HCT116 (cell line): ENCODE measurements around the gene ASCC2.
"Not testable (repeated sequence)": the region's sequence is repeated elsewhere in the genome, so short reads cannot be mapped to it uniquely, and the experiment has no call there.

Source experiments
- ELF1 ChIP-seq: IDR thresholded peaks from 2 replicates; pipeline ENCODE4 v1.6.1; 2012; ENCODE audit warnings: low read depth, borderline replicate concordance
- EZH2 ChIP-seq: fragments of 200-600 bp; sonication (generic); IDR thresholded peaks from 2 replicates; pipeline ENCODE4 v1.6.1; 2017; ENCODE audit warnings: antibody characterized with exemption, mixed run types
- EZH2phosphoT487 ChIP-seq: fragments of 200-600 bp; IDR thresholded peaks from 2 replicates; pipeline ENCODE4 v1.6.1; 2018; ENCODE audit warnings: antibody characterized with exemption, borderline replicate concordance
- POLR2A ChIP-seq: IDR thresholded peaks from 2 replicates; pipeline ENCODE4 v1.7.0; 2011; ENCODE audit warnings: borderline replicate concordance; ENCODE audit not compliant: insufficient read depth, insufficient read length; ENCODE audit errors: extremely low read depth
- ZFX ChIP-seq: fragments of 450-650 bp; IDR thresholded peaks from 2 replicates; pipeline ENCODE4 v1.6.1; 2017
- TF ChIP-seq, protein P1 (sequence below), 3 experiments: fragments of 200-600 bp in 1 of 3; sonication (generic) in 1 of 3; IDR thresholded peaks in 2 of 3; conservative IDR thresholded peaks in 1 of 3; 2 replicates each; pipeline ENCODE4 v1.5.1; 2012 to 2017; ENCODE audit warnings: low read depth in 2 of 3, low read length in 2 of 3, antibody characterized with exemption in 1 of 3, borderline replicate concordance in 1 of 3, control low read depth in 1 of 3, mild to moderate bottlenecking in 1 of 3, mixed read lengths in 1 of 3, mixed run types in 1 of 3, moderate library complexity in 1 of 3; ENCODE audit not compliant: insufficient read depth in 1 of 3
- TF ChIP-seq, protein P2 (sequence below): IDR thresholded peaks from 2 replicates; pipeline ENCODE4 v1.6.1; 2012; ENCODE audit warnings: low read depth

DNA sequence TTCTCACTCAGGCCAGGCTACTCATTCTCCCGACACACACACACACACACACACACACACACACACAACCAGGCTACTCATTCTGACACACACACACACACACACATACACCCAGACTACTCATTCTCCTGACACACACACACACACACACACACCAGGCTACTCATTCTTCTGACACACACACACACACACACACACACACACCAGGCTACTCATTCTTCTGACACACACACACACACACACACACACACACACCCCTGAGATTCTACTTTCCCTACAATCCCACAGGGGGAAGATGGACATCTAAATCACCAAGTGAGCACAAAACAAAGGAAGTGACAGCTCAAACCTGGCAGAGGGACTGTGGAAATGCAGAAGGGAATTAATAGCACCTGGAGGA, 10.3 kb downstream of the ASCC2 start:
- TF ChIP-seq, protein P1, sequence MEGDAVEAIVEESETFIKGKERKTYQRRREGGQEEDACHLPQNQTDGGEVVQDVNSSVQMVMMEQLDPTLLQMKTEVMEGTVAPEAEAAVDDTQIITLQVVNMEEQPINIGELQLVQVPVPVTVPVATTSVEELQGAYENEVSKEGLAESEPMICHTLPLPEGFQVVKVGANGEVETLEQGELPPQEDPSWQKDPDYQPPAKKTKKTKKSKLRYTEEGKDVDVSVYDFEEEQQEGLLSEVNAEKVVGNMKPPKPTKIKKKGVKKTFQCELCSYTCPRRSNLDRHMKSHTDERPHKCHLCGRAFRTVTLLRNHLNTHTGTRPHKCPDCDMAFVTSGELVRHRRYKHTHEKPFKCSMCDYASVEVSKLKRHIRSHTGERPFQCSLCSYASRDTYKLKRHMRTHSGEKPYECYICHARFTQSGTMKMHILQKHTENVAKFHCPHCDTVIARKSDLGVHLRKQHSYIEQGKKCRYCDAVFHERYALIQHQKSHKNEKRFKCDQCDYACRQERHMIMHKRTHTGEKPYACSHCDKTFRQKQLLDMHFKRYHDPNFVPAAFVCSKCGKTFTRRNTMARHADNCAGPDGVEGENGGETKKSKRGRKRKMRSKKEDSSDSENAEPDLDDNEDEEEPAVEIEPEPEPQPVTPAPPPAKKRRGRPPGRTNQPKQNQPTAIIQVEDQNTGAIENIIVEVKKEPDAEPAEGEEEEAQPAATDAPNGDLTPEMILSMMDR (IDR thresholded peaks at IDR 0.05 in 2 of 3, conservative IDR thresholded peaks at IDR 0.05 in 1 of 3; ENCODE audit: borderline replicate concordance in 1 of 3, insufficient read depth in 1 of 3, low read depth in 2 of 3, low read length in 2 of 3) = not testable (repeated sequence)
- not testable (repeated sequence) for TF ChIP-seq EZH2, EZH2phosphoT487, POLR2A, ELF1, ZFX
- TF ChIP-seq, protein P2, sequence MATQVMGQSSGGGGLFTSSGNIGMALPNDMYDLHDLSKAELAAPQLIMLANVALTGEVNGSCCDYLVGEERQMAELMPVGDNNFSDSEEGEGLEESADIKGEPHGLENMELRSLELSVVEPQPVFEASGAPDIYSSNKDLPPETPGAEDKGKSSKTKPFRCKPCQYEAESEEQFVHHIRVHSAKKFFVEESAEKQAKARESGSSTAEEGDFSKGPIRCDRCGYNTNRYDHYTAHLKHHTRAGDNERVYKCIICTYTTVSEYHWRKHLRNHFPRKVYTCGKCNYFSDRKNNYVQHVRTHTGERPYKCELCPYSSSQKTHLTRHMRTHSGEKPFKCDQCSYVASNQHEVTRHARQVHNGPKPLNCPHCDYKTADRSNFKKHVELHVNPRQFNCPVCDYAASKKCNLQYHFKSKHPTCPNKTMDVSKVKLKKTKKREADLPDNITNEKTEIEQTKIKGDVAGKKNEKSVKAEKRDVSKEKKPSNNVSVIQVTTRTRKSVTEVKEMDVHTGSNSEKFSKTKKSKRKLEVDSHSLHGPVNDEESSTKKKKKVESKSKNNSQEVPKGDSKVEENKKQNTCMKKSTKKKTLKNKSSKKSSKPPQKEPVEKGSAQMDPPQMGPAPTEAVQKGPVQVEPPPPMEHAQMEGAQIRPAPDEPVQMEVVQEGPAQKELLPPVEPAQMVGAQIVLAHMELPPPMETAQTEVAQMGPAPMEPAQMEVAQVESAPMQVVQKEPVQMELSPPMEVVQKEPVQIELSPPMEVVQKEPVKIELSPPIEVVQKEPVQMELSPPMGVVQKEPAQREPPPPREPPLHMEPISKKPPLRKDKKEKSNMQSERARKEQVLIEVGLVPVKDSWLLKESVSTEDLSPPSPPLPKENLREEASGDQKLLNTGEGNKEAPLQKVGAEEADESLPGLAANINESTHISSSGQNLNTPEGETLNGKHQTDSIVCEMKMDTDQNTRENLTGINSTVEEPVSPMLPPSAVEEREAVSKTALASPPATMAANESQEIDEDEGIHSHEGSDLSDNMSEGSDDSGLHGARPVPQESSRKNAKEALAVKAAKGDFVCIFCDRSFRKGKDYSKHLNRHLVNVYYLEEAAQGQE = not testable (repeated sequence)
